Stimulated activated CD4-positive, alpha-beta T cell treated with anti-CD3 and anti-CD28 coated beads, TNF-alpha, amount 100 ng/mL, for 48 hours (primary cell): Measurements from ENCODE around the gene RELL2.
A peak's percentile ranks its signal among the peaks of the same experiment; 100 is the strongest.
"Not testable (repeated sequence)": the region's sequence is repeated elsewhere in the genome, so short reads cannot be mapped to it uniquely, and the experiment has no call there.

Experiments used
- DNase-seq, 3 donors: peaks; one replicate each; pipeline ENCODE4 v3.0.0-alpha.2; 2020; ENCODE audit warnings: low read depth in 3 of 3

The RELL2 gene

GRCh38 chr5:141636413-141637122, at the start of gene RELL2, which contains the start of gene HDAC3:
TSS of gene RELL2 (plus strand) at chr5:141636997. CDS start at chr5:141638226, 1,229 bp downstream.
TSS of gene HDAC3 (minus strand) at chr5:141636849. CDS start at chr5:141636790, 59 bp downstream.
- peak; percentile 88 to 94 (median 94) for DNase-seq

GRCh38 chr5:141590127-141590526, 46.7 kb upstream of the RELL2 start:
- DNase-seq, result no peak

- DNase-seq, result no peak
Measured at GRCh38 chr5:141596867-141597266, 39.9 kb upstream of the RELL2 start.

GRCh38 chr5:141597394-141597793, 39.4 kb upstream of the RELL2 start:
- DNase-seq, result no peak

- no peak for DNase-seq
Measured at GRCh38 chr5:141597814-141598213, 39.0 kb upstream of the RELL2 start.

GRCh38 chr5:141598391-141599345, 38.1 kb upstream of the RELL2 start:
- no peak for DNase-seq

- no peak for DNase-seq
Measured at GRCh38 chr5:141602606-141603005, 34.2 kb upstream of the RELL2 start.

GRCh38 chr5:141603923-141604717, 32.7 kb upstream of the RELL2 start:
- DNase-seq, result no peak

GRCh38 chr5:141605523-141606277, 31.1 kb upstream of the RELL2 start:
- DNase-seq, result peak in 2 of 3 donors; percentile 31 to 47

- DNase-seq, result no peak
Measured at GRCh38 chr5:141608046-141608445, 28.8 kb upstream of the RELL2 start.

GRCh38 chr5:141608557-141608956, 28.2 kb upstream of the RELL2 start:
- no peak for DNase-seq

GRCh38 chr5:141609044-141609443, 27.8 kb upstream of the RELL2 start:
- no peak for DNase-seq

- DNase-seq, result not testable (repeated sequence)
Measured at GRCh38 chr5:141609921-141610320, 26.9 kb upstream of the RELL2 start.

- no peak for DNase-seq
Measured at GRCh38 chr5:141611289-141611688, 25.5 kb upstream of the RELL2 start.

- DNase-seq, result no peak
Measured at GRCh38 chr5:141613344-141613743, 23.5 kb upstream of the RELL2 start.

- DNase-seq, result no peak
Measured at GRCh38 chr5:141615991-141616720, 20.6 kb upstream of the RELL2 start.

GRCh38 chr5:141617128-141617527, 19.7 kb upstream of the RELL2 start:
- no peak for DNase-seq

GRCh38 chr5:141617682-141618029, 19.1 kb upstream of the RELL2 start:
- no peak for DNase-seq

GRCh38 chr5:141618030-141618803, 18.6 kb upstream of the RELL2 start:
- peak in 1 of 3 donors; percentile 58 for DNase-seq
